HEK293 (cell line): ENCODE results near the gene IVD.

Experiments
- CTCF ChIA-PET: fragments of 350-600 bp; formaldehyde crosslinking; extraction: SDS; loops from one replicate; lab custom pipeline; 2021; ENCODE audit warnings: antibody characterized with exemption; lab: Yijun Ruan, JAX
- POLR2A ChIA-PET: fragments of 300-600 bp; formaldehyde crosslinking; extraction: SDS; loops from one replicate; lab custom pipeline; 2020; ENCODE audit warnings: antibody characterized with exemption, inconsistent platforms; lab: Yijun Ruan, JAX
- H3K27ac ChIP-seq: fragments of 200-500 bp; sonication (Bioruptor generic); 2 replicates; pipeline ENCODE4 v1.5.1; 2014; ENCODE audit warnings: low read depth, low read length, control low read depth, inconsistent platforms; ENCODE audit errors: extremely low read depth
- H3K36me3 ChIP-seq, 2 experiments: fragments of 200-500 bp in 1 of 2; sonication (Bioruptor generic) in 1 of 2; 1 replicate in 1 of 2; 2 replicates in 1 of 2; pipeline ENCODE4 v1.5.1; 2014 to 2017; ENCODE audit warnings: inconsistent platforms in 2 of 2, low read length in 2 of 2; ENCODE audit not compliant: control insufficient read depth in 2 of 2, insufficient read depth in 1 of 2
- H3K4me1 ChIP-seq: fragments of 200-500 bp; sonication (Bioruptor generic); 2 replicates; pipeline ENCODE4 v1.5.1; 2014; ENCODE audit warnings: mild to moderate bottlenecking, low read length, inconsistent platforms; ENCODE audit not compliant: control insufficient read depth, insufficient read depth
- H3K4me3 ChIP-seq: 2 replicates; pipeline ENCODE4 v1.5.1; 2011; ENCODE audit warnings: low read depth, mild to moderate bottlenecking, control low read depth, low read length, moderate library complexity
- H3K9me3 ChIP-seq: fragments of 200-500 bp; sonication (Bioruptor generic); 2 replicates; pipeline ENCODE4 v1.5.1; 2014; ENCODE audit warnings: low read depth, low read length, inconsistent platforms; ENCODE audit not compliant: control insufficient read depth, insufficient read depth
- CTCF ChIP-seq: fragments of 450-650 bp; formaldehyde crosslinking; IDR thresholded peaks from 2 replicates; pipeline ENCODE4 v1.5.1; 2016; ENCODE audit warnings: missing biosample characterization, missing genetic modification characterization
- ELK4 ChIP-seq: IDR thresholded peaks from 2 replicates; pipeline ENCODE4 v1.6.1; 2011; ENCODE audit warnings: mild to moderate bottlenecking, low read depth, low read length, borderline replicate concordance
- FEZF1 ChIP-seq: fragments of 450-650 bp; formaldehyde crosslinking; IDR thresholded peaks from 2 replicates; pipeline ENCODE4 v1.5.1; 2016; ENCODE audit warnings: missing biosample characterization, missing genetic modification characterization
- GLIS1 ChIP-seq: fragments of 450-650 bp; formaldehyde crosslinking; IDR thresholded peaks from 2 replicates; pipeline ENCODE4 v1.5.1; 2016; ENCODE audit warnings: missing biosample characterization, missing genetic modification characterization
- GLIS2 ChIP-seq: fragments of 450-650 bp; formaldehyde crosslinking; IDR thresholded peaks from 2 replicates; pipeline ENCODE4 v1.5.1; 2016; ENCODE audit warnings: missing biosample characterization, missing genetic modification characterization
- HIC1 ChIP-seq: fragments of 450-650 bp; formaldehyde crosslinking; IDR thresholded peaks from 2 replicates; pipeline ENCODE4 v1.5.1; 2016; ENCODE audit warnings: missing biosample characterization, missing genetic modification characterization
- KLF9 ChIP-seq: fragments of 450-650 bp; formaldehyde crosslinking; IDR thresholded peaks from 2 replicates; pipeline ENCODE4 v1.5.1; 2016; ENCODE audit warnings: missing biosample characterization, missing genetic modification characterization, low read depth
- OVOL3 ChIP-seq: fragments of 450-650 bp; formaldehyde crosslinking; IDR thresholded peaks from 2 replicates; pipeline ENCODE4 v1.5.1; 2016; ENCODE audit warnings: missing biosample characterization, missing genetic modification characterization
- PRDM4 ChIP-seq: fragments of 450-650 bp; formaldehyde crosslinking; IDR thresholded peaks from 2 replicates; pipeline ENCODE4 v1.5.1; 2017; ENCODE audit warnings: missing biosample characterization, missing genetic modification characterization
- ZBTB10 ChIP-seq: fragments of 450-650 bp; formaldehyde crosslinking; IDR thresholded peaks from 2 replicates; pipeline ENCODE4 v1.5.1; 2016; ENCODE audit warnings: missing biosample characterization, missing genetic modification characterization
- ZFP37 ChIP-seq: fragments of 450-650 bp; formaldehyde crosslinking; IDR thresholded peaks from 2 replicates; pipeline ENCODE4 v1.5.1; 2016; ENCODE audit warnings: missing biosample characterization, missing genetic modification characterization
- ZNF169 ChIP-seq: fragments of 450-650 bp; formaldehyde crosslinking; IDR thresholded peaks from 2 replicates; pipeline ENCODE4 v1.5.1; 2016; ENCODE audit warnings: missing biosample characterization, missing genetic modification characterization
- ZNF19 ChIP-seq: fragments of 450-650 bp; formaldehyde crosslinking; IDR thresholded peaks from 2 replicates; pipeline ENCODE4; 2016; ENCODE audit warnings: missing biosample characterization, missing genetic modification characterization, low read depth
- ZNF221 ChIP-seq: fragments of 450-650 bp; formaldehyde crosslinking; IDR thresholded peaks from 2 replicates; pipeline ENCODE4 v1.5.1; 2017; ENCODE audit warnings: missing biosample characterization, missing genetic modification characterization, borderline replicate concordance
- ZNF324 ChIP-seq: fragments of 450-650 bp; formaldehyde crosslinking; IDR thresholded peaks from 2 replicates; pipeline ENCODE4 v1.5.1; 2016; ENCODE audit warnings: missing biosample characterization, missing genetic modification characterization
- ZNF341 ChIP-seq: fragments of 450-650 bp; formaldehyde crosslinking; IDR thresholded peaks from 2 replicates; pipeline ENCODE4; 2016; ENCODE audit warnings: low read depth, missing biosample characterization, missing genetic modification characterization
- ZNF600 ChIP-seq: fragments of 450-650 bp; formaldehyde crosslinking; IDR thresholded peaks from 2 replicates; pipeline ENCODE4 v1.5.1; 2016; ENCODE audit warnings: missing biosample characterization, missing genetic modification characterization
- ZNF629 ChIP-seq: fragments of 450-650 bp; formaldehyde crosslinking; IDR thresholded peaks from 2 replicates; pipeline ENCODE4 v1.5.1; 2017; ENCODE audit warnings: missing biosample characterization, missing genetic modification characterization
- TF ChIP-seq, protein P1 (sequence below): fragments of 450-650 bp; formaldehyde crosslinking; IDR thresholded peaks from 2 replicates; pipeline ENCODE4 v1.5.1; 2016; ENCODE audit warnings: missing biosample characterization, missing genetic modification characterization
- TF ChIP-seq, protein P2 (sequence below): fragments of 450-650 bp; formaldehyde crosslinking; IDR thresholded peaks from 2 replicates; pipeline ENCODE4 v1.5.1; 2016; ENCODE audit warnings: missing biosample characterization, missing genetic modification characterization
- TF ChIP-seq, protein P3 (sequence below): fragments of 450-650 bp; formaldehyde crosslinking; IDR thresholded peaks from 2 replicates; pipeline ENCODE4; 2016; ENCODE audit warnings: missing biosample characterization, missing genetic modification characterization

IVD gene

DNA sequence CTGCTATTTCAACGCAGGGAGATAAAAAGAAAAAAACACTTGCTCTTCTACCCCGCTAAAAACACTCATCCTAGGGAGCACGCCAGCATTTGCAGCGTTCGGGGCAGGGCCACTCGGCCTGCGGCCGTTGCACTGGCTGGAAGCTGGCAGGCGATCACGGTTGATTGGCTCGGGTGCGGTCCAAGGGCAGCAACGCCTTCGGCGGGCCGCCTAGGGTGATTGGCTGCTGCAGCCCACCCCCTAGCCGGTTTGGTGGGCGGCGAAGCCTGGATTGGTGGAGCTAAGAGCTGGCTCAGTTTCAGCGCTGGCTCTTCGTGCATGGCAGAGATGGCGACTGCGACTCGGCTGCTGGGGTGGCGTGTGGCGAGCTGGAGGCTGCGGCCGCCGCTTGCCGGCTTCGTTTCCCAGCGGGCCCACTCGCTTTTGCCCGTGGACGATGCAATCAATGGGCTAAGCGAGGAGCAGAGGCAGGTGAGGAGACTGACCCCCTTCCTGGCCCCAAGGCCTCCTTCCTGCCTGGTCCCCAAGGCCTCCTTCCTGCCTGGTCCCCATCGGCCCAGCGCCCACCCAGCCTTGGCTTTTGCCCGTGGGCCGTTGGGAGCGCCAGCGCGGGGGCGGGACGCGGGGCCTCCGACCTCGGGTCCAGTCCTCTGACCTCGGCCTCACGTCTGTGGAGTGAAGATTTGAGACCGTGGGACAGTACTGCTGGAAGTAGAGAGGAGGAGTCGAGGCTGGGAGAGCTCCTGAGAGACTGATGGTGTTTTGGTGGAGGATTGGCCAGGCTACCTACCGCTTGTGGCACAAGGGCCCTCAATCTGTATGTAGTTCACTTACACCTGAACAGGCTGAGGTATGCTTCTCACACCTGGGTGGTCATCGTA is at the start of gene IVD:
Gene IVD (plus strand): TSS at position 295 of the 881 bp plus-strand sequence. CDS start 33 bp downstream, at position 328.
- POLR2A ChIA-PET: interaction anchor here (0.7 to 2.7 kb wide), 16 partner anchors 8 to 164 kb away, joined by 3 to 18 read pairs (median 6); partner anchors contain the start of genes BAHD1, INAFM2, KNSTRN and RPUSD2
- H3K27ac ChIP-seq: peak within 1 kb of the TSS; percentile 79
- peak within 1 kb of the TSS; percentile 77 for H3K4me3 ChIP-seq
- no peaks in the 10 kb centered on the region for H3K4me1 ChIP-seq
- peaks cover 18 to 36% of the 10 kb centered on the region in 2 experiments for H3K36me3 ChIP-seq
- H3K9me3 ChIP-seq: no peaks in the 10 kb centered on the region
- CTCF ChIA-PET: interaction anchor here (0.7 to 1.2 kb wide), 3 partner anchors 8 to 25 kb away, joined by 4 to 5 read pairs (median 4); no protein-coding TSS in a partner anchor
- TF ChIP-seq CTCF (tag by site-specific recombination) (no peak), KLF9 (no peak), ZNF600 (tag by site-specific recombination) (no peak), GLIS2 (tag by site-specific recombination) (peak; percentile 43; the same call in 1 of the 2 replicates), FEZF1 (tag by site-specific recombination) (no peak), PRDM4 (tag by site-specific recombination) (no peak), ZNF221 (tag by site-specific recombination) (no peak), ZNF169 (tag by site-specific recombination) (no peak), GLIS1 (tag by site-specific recombination) (peak; percentile 56; the same call in 1 of the 2 replicates), ZNF629 (tag by site-specific recombination) (no peak), ZBTB10 (tag by site-specific recombination) (no peak), ZNF324 (tag by site-specific recombination) (0 out of 2 replicates have a peak, but pooled peaks have one; percentile 34), HIC1 (tag by site-specific recombination) (peak; percentile 45; the same call in 1 of the 2 replicates), ZNF341 (tag by site-specific recombination) (no peak), ZFP37 (tag by site-specific recombination) (0 out of 2 replicates have a peak, but pooled peaks have one; percentile 52), OVOL3 (no peak), ELK4 (no peak), ZNF19 (tag by site-specific recombination) (no peak)
- TF ChIP-seq, protein P1, sequence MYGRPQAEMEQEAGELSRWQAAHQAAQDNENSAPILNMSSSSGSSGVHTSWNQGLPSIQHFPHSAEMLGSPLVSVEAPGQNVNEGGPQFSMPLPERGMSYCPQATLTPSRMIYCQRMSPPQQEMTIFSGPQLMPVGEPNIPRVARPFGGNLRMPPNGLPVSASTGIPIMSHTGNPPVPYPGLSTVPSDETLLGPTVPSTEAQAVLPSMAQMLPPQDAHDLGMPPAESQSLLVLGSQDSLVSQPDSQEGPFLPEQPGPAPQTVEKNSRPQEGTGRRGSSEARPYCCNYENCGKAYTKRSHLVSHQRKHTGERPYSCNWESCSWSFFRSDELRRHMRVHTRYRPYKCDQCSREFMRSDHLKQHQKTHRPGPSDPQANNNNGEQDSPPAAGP: peak; percentile 16; the same call in 1 of the 2 replicates
- TF ChIP-seq, protein P2, sequence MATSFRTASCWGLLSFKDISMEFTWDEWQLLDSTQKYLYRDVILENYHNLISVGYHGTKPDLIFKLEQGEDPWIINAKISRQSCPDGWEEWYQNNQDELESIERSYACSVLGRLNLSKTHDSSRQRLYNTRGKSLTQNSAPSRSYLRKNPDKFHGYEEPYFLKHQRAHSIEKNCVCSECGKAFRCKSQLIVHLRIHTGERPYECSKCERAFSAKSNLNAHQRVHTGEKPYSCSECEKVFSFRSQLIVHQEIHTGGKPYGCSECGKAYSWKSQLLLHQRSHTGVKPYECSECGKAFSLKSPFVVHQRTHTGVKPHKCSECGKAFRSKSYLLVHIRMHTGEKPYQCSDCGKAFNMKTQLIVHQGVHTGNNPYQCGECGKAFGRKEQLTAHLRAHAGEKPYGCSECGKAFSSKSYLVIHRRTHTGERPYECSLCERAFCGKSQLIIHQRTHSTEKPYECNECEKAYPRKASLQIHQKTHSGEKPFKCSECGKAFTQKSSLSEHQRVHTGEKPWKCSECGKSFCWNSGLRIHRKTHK (tag by site-specific recombination): no peak
- TF ChIP-seq, protein P3, sequence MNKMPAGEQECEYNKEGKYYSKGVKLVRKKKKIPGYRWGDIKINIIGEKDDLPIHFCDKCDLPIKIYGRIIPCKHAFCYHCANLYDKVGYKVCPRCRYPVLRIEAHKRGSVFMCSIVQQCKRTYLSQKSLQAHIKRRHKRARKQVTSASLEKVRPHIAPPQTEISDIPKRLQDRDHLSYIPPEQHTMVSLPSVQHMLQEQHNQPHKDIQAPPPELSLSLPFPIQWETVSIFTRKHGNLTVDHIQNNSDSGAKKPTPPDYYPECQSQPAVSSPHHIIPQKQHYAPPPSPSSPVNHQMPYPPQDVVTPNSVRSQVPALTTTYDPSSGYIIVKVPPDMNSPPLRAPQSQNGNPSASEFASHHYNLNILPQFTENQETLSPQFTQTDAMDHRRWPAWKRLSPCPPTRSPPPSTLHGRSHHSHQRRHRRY (tag by site-specific recombination): no peak
